Liver (tissue), 9 donors: ENCODE data around the gene GPC3. TPM values are rescaled to one million over a fixed set of nuclear protein-coding genes. Genes with fewer than 3 reads are reported as not detected.

Source experiments
- DNase-seq: peaks from one replicate; pipeline ENCODE4 v3.0.0-alpha.2; 2017; ENCODE audit warnings: low spot score
- H3K27ac ChIP-seq, 2 donors: one replicate each; pipeline ENCODE4 v1.7.0; 2013; ENCODE audit warnings: inconsistent platforms in 2 of 2, low read length in 2 of 2, control low read depth in 1 of 2, low read depth in 1 of 2, mild to moderate bottlenecking in 1 of 2
- H3K27me3 ChIP-seq, 4 donors: one replicate each; pipeline versions ENCODE4 v1.6.1 to v1.7.0; 2013; ENCODE audit warnings: low read length in 3 of 4, inconsistent platforms in 1 of 4, mild to moderate bottlenecking in 1 of 4, moderate library complexity in 1 of 4; ENCODE audit not compliant: control insufficient read depth in 4 of 4, insufficient read depth in 4 of 4
- H3K36me3 ChIP-seq, 4 donors: one replicate each; pipeline versions ENCODE4 v1.6.1 to v1.7.0; 2013; ENCODE audit warnings: low read length in 3 of 4, mild to moderate bottlenecking in 3 of 4, low read depth in 1 of 4, moderate library complexity in 1 of 4; ENCODE audit not compliant: control insufficient read depth in 4 of 4, insufficient read depth in 3 of 4
- H3K4me1 ChIP-seq, 4 donors: one replicate each; pipeline versions ENCODE4 v1.6.1 to v1.7.0; 2013; ENCODE audit warnings: low read length in 3 of 4, mild to moderate bottlenecking in 3 of 4, moderate library complexity in 1 of 4; ENCODE audit not compliant: control insufficient read depth in 4 of 4, insufficient read depth in 4 of 4
- H3K4me3 ChIP-seq, 3 donors: one replicate each; pipeline versions ENCODE4 v1.6.1 to v1.7.0; 2013; ENCODE audit warnings: low read length in 3 of 3, control low read depth in 1 of 3, low read depth in 1 of 3, mild to moderate bottlenecking in 1 of 3
- H3K9ac ChIP-seq, 2 donors: one replicate each; pipeline ENCODE4 v1.7.0; 2013; ENCODE audit warnings: low read length in 2 of 2, mild to moderate bottlenecking in 2 of 2, moderate library complexity in 2 of 2, control low read depth in 1 of 2, low read depth in 1 of 2
- H3K9me3 ChIP-seq, 4 donors: one replicate each; pipeline versions ENCODE4 v1.6.1 to v1.7.0; 2013; ENCODE audit warnings: low read length in 3 of 4; ENCODE audit not compliant: control insufficient read depth in 4 of 4
- EGR1 ChIP-seq, 2 donors: IDR thresholded peaks; 2 replicates each; pipeline ENCODE4 v1.6.1; 2016 to 2018; ENCODE audit warnings: antibody characterized with exemption in 2 of 2, low read depth in 2 of 2
- FOXA2 ChIP-seq: IDR thresholded peaks from 2 replicates; pipeline ENCODE4 v1.6.1; 2016; ENCODE audit warnings: antibody characterized with exemption
- GABPA ChIP-seq, 2 donors: IDR thresholded peaks in 1 of 2; conservative IDR thresholded peaks in 1 of 2; 2 replicates each; pipeline ENCODE4 v1.6.1; 2016; ENCODE audit warnings: antibody characterized with exemption in 2 of 2, mild to moderate bottlenecking in 1 of 2, moderate library complexity in 1 of 2
- HNF4A ChIP-seq, 2 donors: conservative IDR thresholded peaks; 2 replicates each; pipeline ENCODE4 v1.6.1; 2016; ENCODE audit warnings: antibody characterized with exemption in 2 of 2, mild to moderate bottlenecking in 2 of 2
- HNF4G ChIP-seq: IDR thresholded peaks from 2 replicates; pipeline ENCODE4 v1.6.1; 2016; ENCODE audit warnings: antibody characterized with exemption
- MAX ChIP-seq: IDR thresholded peaks from 2 replicates; pipeline ENCODE4 v1.6.1; 2016; ENCODE audit warnings: antibody characterized with exemption
- NR2F2 ChIP-seq: IDR thresholded peaks from 2 replicates; pipeline ENCODE4 v1.6.1; 2016; ENCODE audit warnings: antibody characterized with exemption
- RAD21 ChIP-seq, 2 donors: IDR thresholded peaks; 2 replicates each; pipeline ENCODE4 v1.6.1; 2016; ENCODE audit warnings: antibody characterized with exemption in 2 of 2, mild to moderate bottlenecking in 2 of 2
- RXRA ChIP-seq, 2 donors: IDR thresholded peaks; 2 replicates each; pipeline ENCODE4 v1.6.1; 2017 to 2018; ENCODE audit warnings: antibody characterized with exemption in 2 of 2, mild to moderate bottlenecking in 1 of 2
- SP1 ChIP-seq: IDR thresholded peaks from 2 replicates; pipeline ENCODE4 v1.6.1; 2018; ENCODE audit warnings: antibody characterized with exemption, mild to moderate bottlenecking
- TAF1 ChIP-seq: conservative IDR thresholded peaks from 2 replicates; pipeline ENCODE4 v1.6.1; 2016; ENCODE audit warnings: antibody characterized with exemption, mild to moderate bottlenecking
- YY1 ChIP-seq: IDR thresholded peaks from 2 replicates; pipeline ENCODE4 v1.6.1; 2016; ENCODE audit warnings: antibody characterized with exemption, mild to moderate bottlenecking
- ZBTB33 ChIP-seq: IDR thresholded peaks from 2 replicates; pipeline ENCODE4 v1.6.1; 2016; ENCODE audit warnings: antibody characterized with exemption
- WGBS: extraction: QIAGEN DNeasy Blood & Tissue Kit; methylation state at CpG from one replicate; pipeline ENCODE4 v1.1.7; 2013; 5-methylcytosine and 5-hydroxymethylcytosine counted together
- polyA plus RNA-seq, 2 donors: library from polyadenylated mRNA; stranded (reverse) in 1 of 2; unstranded in 1 of 2; fragments of 200-250 nt in 1 of 2; fragments of >200 nt in 1 of 2; fragmentation: Nextera tagmentation in 1 of 2; extraction: Ambion mirVana in 1 of 2; gene quantifications; one replicate each; pipeline versions ENCODE4 v1.2.1 to v1.2.3, GENCODE V29; 2013 to 2015
- total RNA-seq, 2 donors: library from RNA; depleted of rRNA; stranded (reverse); fragments of >200 nt; gene quantifications; one replicate each; pipeline ENCODE4 v1.2.3, GENCODE V29; 2014
- donor health status: healthy.
- donor health status: healthy.
- donor health status: healthy.
- donor health status: healthy.
- donor health status: healthy.

The GPC3 gene
- total and polyA plus RNA-seq, 4 donors = 0.40 to 1,133 (median 1.5) TPM

GRCh38 chrX:133640161-133641015 is 345.0 kb downstream of the GPC3 start:
- TF ChIP-seq EGR1 (IDR thresholded peaks at IDR 0.05; ENCODE audit: low read depth in 2 of 2) (no peak), TAF1 (no peak), HNF4A (conservative IDR thresholded peaks at IDR 0.05) (no peak), NR2F2 (no peak), SP1 (no peak)
- no peak overlapping the region for H3K4me3 ChIP-seq
- peaks cover 0 to 2% (median 0%) of the 10 kb centered on the region in 4 donors for H3K27me3 ChIP-seq
- no peak overlapping the region for H3K9ac ChIP-seq
- no peaks in the 10 kb centered on the region for H3K36me3 ChIP-seq
- no peaks in the 10 kb centered on the region for H3K4me1 ChIP-seq
- no peaks in the 10 kb centered on the region for H3K9me3 ChIP-seq
- WGBS = 83% methylated on average over 7 of the region's 7 CpGs
- no peak overlapping the region for H3K27ac ChIP-seq
- no peak for DNase-seq

- no peaks in the 10 kb centered on the region for H3K27me3 ChIP-seq
- TF ChIP-seq RAD21 (IDR thresholded peaks at IDR 0.05) = no peak
- no peak for TF ChIP-seq MAX
- no peak for TF ChIP-seq YY1
- TF ChIP-seq NR2F2 = no peak
- TF ChIP-seq FOXA2 = no peak
- TF ChIP-seq RXRA (IDR thresholded peaks at IDR 0.05) = no peak
- no peak for TF ChIP-seq GABPA (IDR thresholded peaks at IDR 0.05 in 1 of 2, conservative IDR thresholded peaks at IDR 0.05 in 1 of 2)
- no peak for TF ChIP-seq EGR1 (IDR thresholded peaks at IDR 0.05; ENCODE audit: low read depth in 2 of 2)
- TF ChIP-seq HNF4G = no peak
- no peak for TF ChIP-seq HNF4A (conservative IDR thresholded peaks at IDR 0.05)
- no peak for TF ChIP-seq ZBTB33
- H3K4me1 ChIP-seq = no peaks in the 10 kb centered on the region
- DNase-seq = no peak
- no peak overlapping the region for H3K9ac ChIP-seq
- 89% methylated on average over 2 of the region's 2 CpGs for WGBS
- H3K9me3 ChIP-seq = no peaks in the 10 kb centered on the region
- H3K36me3 ChIP-seq = no peaks in the 10 kb centered on the region
- no peak overlapping the region for H3K4me3 ChIP-seq
- H3K27ac ChIP-seq = no peak overlapping the region
Observed at GRCh38 chrX:133639726-133640125, 345.7 kb downstream of the GPC3 start.

- DNase-seq = no peak
- TF ChIP-seq RAD21 (IDR thresholded peaks at IDR 0.05) = no peak
- no peak for TF ChIP-seq GABPA (IDR thresholded peaks at IDR 0.05 in 1 of 2, conservative IDR thresholded peaks at IDR 0.05 in 1 of 2)
- no peak for TF ChIP-seq HNF4G
- TF ChIP-seq YY1 = no peak
- H3K9me3 ChIP-seq = no peaks in the 10 kb centered on the region
- H3K4me1 ChIP-seq = no peaks in the 10 kb centered on the region
- 89% methylated on average over 4 of the region's 4 CpGs for WGBS
- H3K27me3 ChIP-seq = no peaks in the 10 kb centered on the region
- H3K9ac ChIP-seq = no peak overlapping the region
- H3K27ac ChIP-seq = no peak overlapping the region
- H3K4me3 ChIP-seq = no peak overlapping the region
- H3K36me3 ChIP-seq = no peaks in the 10 kb centered on the region
Observed at GRCh38 chrX:133638285-133638684, 347.1 kb downstream of the GPC3 start.
